Nephron (organoid): ENCODE data around the gene CBX2.

Experiments
- H3K27ac Mint-ChIP-seq, 3 experiments: 2 replicates each; pipeline ENCODE4 v1.8.0; 2020; ENCODE audit warnings: mixed read lengths in 3 of 3, mild to moderate bottlenecking in 2 of 3, moderate library complexity in 1 of 3
- H3K27me3 Mint-ChIP-seq: 2 replicates; pipeline ENCODE4 v1.8.0; 2021; ENCODE audit warnings: low read depth, mild to moderate bottlenecking, moderate library complexity, mixed read lengths
- H3K36me3 Mint-ChIP-seq: 2 replicates; pipeline ENCODE4 v1.8.0; 2020; ENCODE audit warnings: low read depth, mixed read lengths
- H3K4me1 Mint-ChIP-seq: 2 replicates; pipeline ENCODE4 v1.8.0; 2020; ENCODE audit warnings: mixed read lengths
- H3K4me3 Mint-ChIP-seq, 3 experiments: 2 replicates each; pipeline ENCODE4 v1.8.0; 2020; ENCODE audit warnings: mild to moderate bottlenecking in 3 of 3, mixed read lengths in 3 of 3, moderate library complexity in 2 of 3
- H3K9me3 Mint-ChIP-seq: 2 replicates; pipeline ENCODE4 v1.8.0; 2020; ENCODE audit warnings: mixed read lengths
- CTCF ChIP-seq, 3 experiments: fragments of 200-600 bp; sonication (generic); IDR thresholded peaks; one replicate each; pipeline ENCODE4 v1.5.0; 2021; ENCODE audit warnings: antibody characterized with exemption in 3 of 3; ENCODE audit not compliant: unreplicated experiment in 3 of 3

The CBX2 gene

GRCh38 chr17:79737046-79737921 lies 40.7 kb upstream of the CBX2 start:
- H3K27ac Mint-ChIP-seq = no peak overlapping the region
- H3K36me3 Mint-ChIP-seq = no peaks in the 10 kb centered on the region
- peaks cover 42% of the 10 kb centered on the region for H3K27me3 Mint-ChIP-seq
- H3K4me3 Mint-ChIP-seq = no peak overlapping the region
- no peak for TF ChIP-seq CTCF (IDR thresholded peaks at IDR 0.05; ENCODE audit: unreplicated experiment in 3 of 3)
- H3K9me3 Mint-ChIP-seq = no peaks in the 10 kb centered on the region
- H3K4me1 Mint-ChIP-seq = peaks cover 15% of the 10 kb centered on the region

GRCh38 chr17:79737922-79738578 lies 39.9 kb upstream of the CBX2 start:
- Mint-ChIP-seq H3K27me3 (peaks cover 42% of the 10 kb centered on the region), H3K9me3 (no peaks in the 10 kb centered on the region), H3K4me3 (no peak overlapping the region), H3K4me1 (peaks cover 15% of the 10 kb centered on the region), H3K27ac (no peak overlapping the region), H3K36me3 (no peaks in the 10 kb centered on the region)
- TF ChIP-seq CTCF (IDR thresholded peaks at IDR 0.05; ENCODE audit: unreplicated experiment in 3 of 3) = no peak

- no peak for TF ChIP-seq CTCF (IDR thresholded peaks at IDR 0.05; ENCODE audit: unreplicated experiment in 3 of 3)
- Mint-ChIP-seq H3K4me3 (peak overlapping the region in 1 of 3 experiments; percentile 31), H3K9me3 (no peaks in the 10 kb centered on the region), H3K36me3 (no peaks in the 10 kb centered on the region), H3K4me1 (peaks cover 15% of the 10 kb centered on the region), H3K27ac (peak overlapping the region in 1 of 3 experiments; percentile 67), H3K27me3 (peaks cover 45% of the 10 kb centered on the region)
Observed at GRCh38 chr17:79738643-79739042, 39.3 kb upstream of the CBX2 start.

GRCh38 chr17:79739148-79740062 lies 38.5 kb upstream of the CBX2 start:
- H3K27ac Mint-ChIP-seq = peak overlapping the region in 2 of 3 experiments; percentile 20 to 67
- H3K27me3 Mint-ChIP-seq = peaks cover 46% of the 10 kb centered on the region
- peak overlapping the region; percentile 1 to 31 (median 11) for H3K4me3 Mint-ChIP-seq
- H3K36me3 Mint-ChIP-seq = no peaks in the 10 kb centered on the region
- H3K9me3 Mint-ChIP-seq = no peaks in the 10 kb centered on the region
- peaks cover 15% of the 10 kb centered on the region for H3K4me1 Mint-ChIP-seq
- TF ChIP-seq CTCF (IDR thresholded peaks at IDR 0.05; ENCODE audit: unreplicated experiment in 3 of 3) = no peak

GRCh38 chr17:79740413-79740812 lies 37.5 kb upstream of the CBX2 start:
- peaks cover 15% of the 10 kb centered on the region for H3K4me1 Mint-ChIP-seq
- TF ChIP-seq CTCF (IDR thresholded peaks at IDR 0.05; ENCODE audit: unreplicated experiment in 3 of 3) = no peak
- H3K27ac Mint-ChIP-seq = peak overlapping the region in 1 of 3 experiments; percentile 86
- no peaks in the 10 kb centered on the region for H3K36me3 Mint-ChIP-seq
- H3K9me3 Mint-ChIP-seq = no peaks in the 10 kb centered on the region
- peaks cover 52% of the 10 kb centered on the region for H3K27me3 Mint-ChIP-seq
- peak overlapping the region; percentile 25 to 57 (median 32) for H3K4me3 Mint-ChIP-seq
